Measurements from ENCODE around the gene ALG14. TPM values are rescaled to one million over a fixed set of nuclear protein-coding genes. Genes with fewer than 3 reads are reported as not detected.

ALG14 gene
- total RNA-seq, 2 experiments from 2014 or later, result 2.6 to 2.8 TPM

DNA sequence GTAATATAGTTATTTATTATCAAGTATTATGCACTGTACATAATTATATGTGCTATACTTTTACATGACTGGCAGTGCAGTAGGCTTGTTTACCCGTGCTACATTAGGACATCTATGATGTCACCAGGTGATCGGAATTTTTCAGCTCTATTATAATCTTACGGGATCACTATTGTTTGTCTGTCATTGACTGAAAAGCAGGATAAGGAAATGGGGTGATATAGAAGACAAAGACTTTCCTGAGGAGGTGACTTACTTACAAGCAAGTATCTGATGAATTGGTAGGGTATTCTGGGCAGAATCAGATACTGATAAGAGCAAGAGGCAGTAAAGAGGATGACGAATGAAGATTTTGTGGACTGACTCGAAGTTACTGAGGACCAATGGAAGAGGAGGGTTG lies 80.6 kb downstream of the ALG14 start:
- H3K36me3 Mint-ChIP-seq, result no peaks in the 10 kb centered on the region
- no peaks in the 10 kb centered on the region for H3K27me3 Mint-ChIP-seq
- no peak overlapping the region for H3K27ac Mint-ChIP-seq
- no peaks in the 10 kb centered on the region for H3K4me1 Mint-ChIP-seq
- DNase-seq (no peak), ATAC-seq (no peak)
- H3K4me3 Mint-ChIP-seq, result no peak overlapping the region
- CTCF ChIA-PET, result no interaction called here
- no peaks in the 10 kb centered on the region for H3K9me3 Mint-ChIP-seq (ENCODE audit: low read depth)

- CTCF ChIA-PET, result no interaction called here
- H3K4me1 Mint-ChIP-seq, result no peaks in the 10 kb centered on the region
- H3K9me3 Mint-ChIP-seq (ENCODE audit: low read depth), result no peaks in the 10 kb centered on the region
- no peak overlapping the region for H3K27ac Mint-ChIP-seq
- no peak for DNase-seq
- no peak overlapping the region for H3K4me3 Mint-ChIP-seq
- ATAC-seq, result no peak
- no peaks in the 10 kb centered on the region for H3K36me3 Mint-ChIP-seq
- no peaks in the 10 kb centered on the region for H3K27me3 Mint-ChIP-seq
Observed at GRCh38 chr1:94989911-94990473, 82.8 kb downstream of the ALG14 start.

- Mint-ChIP-seq H3K36me3 (no peaks in the 10 kb centered on the region), H3K4me3 (no peak overlapping the region), H3K9me3 (ENCODE audit: low read depth) (no peaks in the 10 kb centered on the region), H3K27me3 (no peaks in the 10 kb centered on the region), H3K4me1 (no peaks in the 10 kb centered on the region), H3K27ac (no peak overlapping the region)
- CTCF ChIA-PET, result no interaction called here
- ATAC-seq (no peak), DNase-seq (no peak)
Observed at GRCh38 chr1:94989398-94989797, 83.4 kb downstream of the ALG14 start.

DNA sequence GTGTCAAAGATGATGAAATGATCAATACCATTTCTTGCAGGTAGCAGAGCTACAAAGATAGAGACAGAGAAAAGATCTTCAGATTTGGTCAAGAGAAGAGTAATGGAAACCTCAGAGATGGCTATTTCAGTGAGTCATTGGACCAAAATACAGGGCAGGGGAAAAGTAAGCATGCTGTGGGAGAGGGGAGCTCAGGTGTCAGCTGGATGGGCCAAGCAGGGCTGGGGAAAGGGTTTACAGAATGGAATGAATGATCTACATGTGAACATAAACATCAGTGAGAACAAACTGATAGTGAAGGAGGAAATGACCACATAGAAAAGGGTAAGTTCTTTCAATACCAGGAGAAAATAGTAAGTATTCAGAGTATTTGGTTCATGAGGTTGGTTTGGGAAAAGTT lies 84.4 kb downstream of the ALG14 start:
- H3K36me3 Mint-ChIP-seq, result no peaks in the 10 kb centered on the region
- ATAC-seq (no peak), DNase-seq (no peak)
- H3K27me3 Mint-ChIP-seq, result no peaks in the 10 kb centered on the region
- CTCF ChIA-PET, result no interaction called here
- no peak overlapping the region for H3K4me3 Mint-ChIP-seq
- H3K27ac Mint-ChIP-seq, result no peak overlapping the region
- no peaks in the 10 kb centered on the region for H3K4me1 Mint-ChIP-seq
- H3K9me3 Mint-ChIP-seq (ENCODE audit: low read depth), result no peaks in the 10 kb centered on the region

DNA sequence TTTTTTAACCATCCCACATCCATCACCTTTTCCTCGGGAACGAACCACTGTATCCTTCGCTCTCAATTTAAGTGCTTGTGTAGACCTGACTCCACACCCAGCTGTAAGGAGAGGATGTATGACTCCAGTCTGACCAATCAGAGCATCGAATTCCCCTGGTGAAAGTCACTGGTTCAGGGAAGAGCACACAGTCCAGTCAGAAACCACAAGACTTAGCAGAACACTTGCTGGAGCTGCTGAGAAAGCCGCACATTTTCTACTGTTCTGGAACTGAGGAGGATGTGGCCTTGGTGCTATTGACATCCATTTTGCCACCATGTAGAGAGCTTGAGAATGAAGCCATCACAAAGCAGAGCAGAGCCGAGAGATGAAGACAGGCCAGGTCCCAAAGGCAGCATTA lies 86.0 kb downstream of the ALG14 start:
- CTCF ChIA-PET, result interaction anchor here (1.0 kb wide), 1 partner anchor 57 kb away, joined by 3 read pairs; no protein-coding TSS in a partner anchor
- no peak overlapping the region for H3K27ac Mint-ChIP-seq
- H3K36me3 Mint-ChIP-seq, result no peaks in the 10 kb centered on the region
- no peak for DNase-seq
- H3K4me3 Mint-ChIP-seq, result no peak overlapping the region
- H3K27me3 Mint-ChIP-seq, result no peaks in the 10 kb centered on the region
- no peaks in the 10 kb centered on the region for H3K4me1 Mint-ChIP-seq
- ATAC-seq, result no peak
- H3K9me3 Mint-ChIP-seq (ENCODE audit: low read depth), result no peaks in the 10 kb centered on the region

DNA sequence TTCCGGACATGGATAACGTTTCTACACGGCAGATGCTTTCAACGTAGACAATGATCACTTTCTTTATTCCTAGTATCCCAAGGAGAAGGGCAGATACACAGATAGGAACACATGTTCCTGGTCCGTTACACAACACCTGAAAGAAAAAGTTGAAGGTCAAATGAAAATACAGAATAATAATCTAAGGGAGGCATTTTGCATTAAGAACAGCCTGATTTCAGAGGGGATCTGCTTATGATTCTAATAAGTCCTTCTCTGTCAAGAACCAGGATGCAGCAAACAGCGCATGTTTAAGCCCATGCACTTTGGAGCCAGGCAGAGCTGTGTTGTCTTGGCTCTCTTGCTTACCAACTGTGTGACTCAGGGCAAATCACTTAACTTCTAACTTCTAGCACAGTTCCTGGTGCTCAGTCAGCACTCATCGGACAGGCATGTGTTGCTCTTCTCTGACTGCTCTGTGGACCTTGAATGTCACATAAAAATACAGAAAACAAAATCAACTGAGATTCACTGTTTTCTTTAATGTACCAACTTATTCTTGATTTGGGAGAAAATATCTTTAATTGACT lies 89.5 kb downstream of the ALG14 start:
- H3K36me3 Mint-ChIP-seq, result no peaks in the 10 kb centered on the region
- H3K27me3 Mint-ChIP-seq, result no peaks in the 10 kb centered on the region
- H3K4me3 Mint-ChIP-seq, result no peak overlapping the region
- CTCF ChIA-PET, result no interaction called here
- DNase-seq, result no peak
- H3K9me3 Mint-ChIP-seq (ENCODE audit: low read depth), result no peaks in the 10 kb centered on the region
- H3K4me1 Mint-ChIP-seq, result peaks cover 5% of the 10 kb centered on the region
- no peak overlapping the region for H3K27ac Mint-ChIP-seq
- no peak for ATAC-seq

DNA sequence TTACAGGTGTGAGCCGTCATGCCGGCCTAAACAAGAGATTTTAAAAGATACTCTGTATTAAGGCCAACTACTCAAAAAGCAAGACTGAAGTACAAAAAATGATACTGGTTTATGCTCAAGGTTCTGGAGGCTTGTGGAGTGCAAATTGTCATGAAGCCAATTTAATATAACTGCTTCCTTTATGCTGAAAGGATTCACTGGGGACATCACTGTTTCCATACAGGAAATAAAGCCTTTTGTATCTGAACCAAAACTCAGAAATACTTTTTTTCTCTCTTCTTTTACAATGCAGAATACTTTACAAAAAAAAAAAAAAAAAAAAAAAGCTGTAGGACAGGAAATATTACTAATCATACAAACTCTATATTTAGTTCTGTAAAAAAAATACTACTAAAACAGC lies 90.4 kb downstream of the ALG14 start:
- Mint-ChIP-seq H3K27me3 (no peaks in the 10 kb centered on the region), H3K27ac (no peak overlapping the region), H3K9me3 (ENCODE audit: low read depth) (no peaks in the 10 kb centered on the region), H3K4me3 (no peak overlapping the region), H3K36me3 (no peaks in the 10 kb centered on the region), H3K4me1 (peaks cover 5% of the 10 kb centered on the region)
- ATAC-seq (no peak), DNase-seq (no peak)
- CTCF ChIA-PET, result no interaction called here

- H3K27ac Mint-ChIP-seq, result no peak overlapping the region
- H3K4me3 Mint-ChIP-seq, result no peak overlapping the region
- no peaks in the 10 kb centered on the region for H3K27me3 Mint-ChIP-seq
- H3K9me3 Mint-ChIP-seq (ENCODE audit: low read depth), result no peaks in the 10 kb centered on the region
- peaks cover 5% of the 10 kb centered on the region for H3K4me1 Mint-ChIP-seq
- ATAC-seq, result no peak
- CTCF ChIA-PET, result no interaction called here
- no peak for DNase-seq
- H3K36me3 Mint-ChIP-seq, result no peaks in the 10 kb centered on the region
Observed at GRCh38 chr1:94981575-94981973, 91.2 kb downstream of the ALG14 start.

DNA sequence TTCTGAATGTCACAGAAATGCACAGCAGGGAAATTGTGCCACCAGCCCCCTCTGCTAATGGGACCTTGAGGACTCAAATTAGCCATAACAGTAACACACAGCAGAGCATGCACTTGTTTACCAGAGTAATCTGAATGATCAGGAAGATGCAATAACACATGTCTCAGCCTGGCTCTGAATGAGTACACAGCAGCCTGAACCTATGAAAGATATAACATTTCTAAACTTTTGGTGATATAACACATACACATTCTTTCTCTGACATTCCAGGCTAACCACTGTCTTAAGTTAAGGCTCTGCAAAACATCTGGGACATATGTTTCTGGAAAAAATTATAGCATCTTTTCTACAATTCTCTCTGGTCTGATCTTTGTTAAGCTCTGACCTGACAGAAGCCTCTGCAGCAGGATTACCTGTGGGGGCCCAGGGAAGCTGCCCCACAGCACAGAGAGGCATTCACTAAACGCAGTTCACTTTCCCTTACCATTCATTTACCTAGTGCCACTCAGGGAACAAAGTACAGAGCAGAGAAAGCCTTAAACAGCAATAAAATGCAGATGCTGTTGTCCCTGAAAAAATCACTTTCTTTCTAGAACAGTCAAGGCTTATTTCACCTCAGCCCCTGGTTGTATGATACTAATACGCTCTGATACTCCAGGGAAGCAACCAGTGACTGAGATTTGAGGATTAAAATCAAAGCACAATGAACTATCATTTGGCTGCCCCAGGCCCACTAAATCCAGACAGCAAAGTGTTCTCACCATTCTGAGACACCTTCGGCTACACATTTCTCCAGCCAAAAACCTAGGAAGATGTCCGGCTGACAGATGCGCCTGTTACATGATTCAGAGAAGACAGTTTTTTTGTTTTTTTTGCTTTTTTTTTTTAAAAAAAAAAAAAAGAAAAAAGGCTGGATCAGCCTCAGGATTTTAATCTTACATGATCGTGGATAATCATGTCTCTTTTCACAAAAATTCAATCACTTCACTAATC lies 91.9 kb downstream of the ALG14 start:
- ATAC-seq, result no peak
- DNase-seq, result no peak
- H3K4me1 Mint-ChIP-seq, result peaks cover 5% of the 10 kb centered on the region
- H3K27me3 Mint-ChIP-seq, result no peaks in the 10 kb centered on the region
- H3K9me3 Mint-ChIP-seq (ENCODE audit: low read depth), result no peaks in the 10 kb centered on the region
- H3K4me3 Mint-ChIP-seq, result no peak overlapping the region
- CTCF ChIA-PET, result interaction anchor here (0.8 kb wide), 1 partner anchor 62 kb away, joined by 3 read pairs; no protein-coding TSS in a partner anchor
- H3K27ac Mint-ChIP-seq, result no peak overlapping the region
- no peaks in the 10 kb centered on the region for H3K36me3 Mint-ChIP-seq

- H3K9me3 Mint-ChIP-seq (ENCODE audit: low read depth), result no peaks in the 10 kb centered on the region
- H3K4me1 Mint-ChIP-seq, result peaks cover 5% of the 10 kb centered on the region
- no peak overlapping the region for H3K27ac Mint-ChIP-seq
- ATAC-seq (no peak), DNase-seq (no peak)
- no peaks in the 10 kb centered on the region for H3K36me3 Mint-ChIP-seq
- no peak overlapping the region for H3K4me3 Mint-ChIP-seq
- H3K27me3 Mint-ChIP-seq, result no peaks in the 10 kb centered on the region
- CTCF ChIA-PET, result interaction anchor here (0.8 kb wide), 1 partner anchor 63 kb away, joined by 3 read pairs; no protein-coding TSS in a partner anchor
Observed at GRCh38 chr1:94979656-94980581, 92.8 kb downstream of the ALG14 start.

GRCh38 chr1:94979131-94979530 lies 93.6 kb downstream of the ALG14 start:
- DNase-seq (no peak), ATAC-seq (no peak)
- Mint-ChIP-seq H3K36me3 (no peaks in the 10 kb centered on the region), H3K4me1 (peaks cover 5% of the 10 kb centered on the region), H3K9me3 (ENCODE audit: low read depth) (no peaks in the 10 kb centered on the region), H3K27me3 (no peaks in the 10 kb centered on the region), H3K4me3 (no peak overlapping the region), H3K27ac (no peak overlapping the region)
- CTCF ChIA-PET, result no interaction called here

- Mint-ChIP-seq H3K9me3 (ENCODE audit: low read depth) (no peaks in the 10 kb centered on the region), H3K4me3 (no peak overlapping the region), H3K27me3 (no peaks in the 10 kb centered on the region), H3K27ac (no peak overlapping the region), H3K36me3 (no peaks in the 10 kb centered on the region), H3K4me1 (peaks cover 5% of the 10 kb centered on the region)
- DNase-seq, result no peak
- CTCF ChIA-PET, result no interaction called here
- no peak for ATAC-seq
Observed at GRCh38 chr1:94978401-94978800, 94.3 kb downstream of the ALG14 start.

DNA sequence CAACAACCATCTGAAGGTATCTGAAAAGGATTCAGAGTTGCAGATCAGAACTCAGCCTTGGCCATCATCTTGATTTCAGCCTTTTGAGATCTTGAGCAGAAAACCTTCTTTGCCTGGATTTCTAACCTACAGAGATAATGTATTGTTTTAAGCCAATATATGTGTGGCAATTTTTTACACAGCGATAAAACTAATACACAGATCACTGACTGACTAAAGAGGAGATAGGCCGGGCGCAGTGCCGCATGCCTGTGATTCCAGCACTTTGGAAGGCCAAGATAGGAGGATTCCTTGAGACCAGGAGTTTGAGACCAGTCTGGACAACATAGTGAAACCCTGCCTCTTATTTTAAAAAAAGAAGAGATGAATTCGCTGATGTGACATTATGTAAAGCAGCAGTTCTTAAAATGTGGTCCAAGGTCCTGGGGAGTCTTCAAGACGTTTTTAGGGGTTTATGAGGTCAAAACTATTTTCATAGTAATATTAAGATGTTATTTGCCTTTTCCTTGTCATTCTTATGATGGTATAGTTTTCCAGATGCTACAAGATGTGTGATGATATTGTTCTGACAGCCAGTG lies 95.7 kb downstream of the ALG14 start:
- DNase-seq, result no peak
- ATAC-seq, result no peak

More for the DNA sequence above, 95.7 kb downstream of the ALG14 start:
- H3K36me3 Mint-ChIP-seq, result no peaks in the 10 kb centered on the region
- H3K4me1 Mint-ChIP-seq, result peaks cover 5% of the 10 kb centered on the region
- no peaks in the 10 kb centered on the region for H3K27me3 Mint-ChIP-seq
- no peak overlapping the region for H3K27ac Mint-ChIP-seq
- no peak overlapping the region for H3K4me3 Mint-ChIP-seq
- CTCF ChIA-PET, result no interaction called here
- H3K9me3 Mint-ChIP-seq (ENCODE audit: low read depth), result no peaks in the 10 kb centered on the region

All from activated CD8-positive, alpha-beta memory T cell treated with anti-CD3 and anti-CD28 coated beads, Interleukin-2, amount 10 ng/mL, durations not matched to agents 7 days and 5 days (primary cell).